Activated naive CD8-positive, alpha-beta T cell treated with anti-CD3 and anti-CD28 coated beads for 36 hours (primary cell): ENCODE measurements around the gene AFG1L. TPM values are rescaled to one million over a fixed set of nuclear protein-coding genes. Genes with fewer than 3 reads are reported as not detected.
"Not testable (repeated sequence)": the region's sequence is repeated elsewhere in the genome, so short reads cannot be mapped to it uniquely, and the experiment has no call there.

ENCODE experiments used
- DNase-seq: peaks from one replicate; pipeline ENCODE4 v3.0.0; 2021
- H3K27ac Mint-ChIP-seq: one replicate; pipeline ENCODE4 v1.8.0; 2022; ENCODE audit warnings: mild to moderate bottlenecking, moderate library complexity, mixed read lengths
- H3K27me3 Mint-ChIP-seq: one replicate; pipeline ENCODE4 v1.8.0; 2022; ENCODE audit warnings: mild to moderate bottlenecking, mixed read lengths
- H3K36me3 Mint-ChIP-seq: one replicate; pipeline ENCODE4 v1.8.0; 2021; ENCODE audit warnings: mild to moderate bottlenecking, mixed read lengths
- H3K4me1 Mint-ChIP-seq: one replicate; pipeline ENCODE4 v1.8.0; 2021; ENCODE audit warnings: mixed read lengths
- H3K4me3 Mint-ChIP-seq: one replicate; pipeline ENCODE4 v1.8.0; 2022; ENCODE audit warnings: mild to moderate bottlenecking, moderate library complexity, mixed read lengths
- H3K9me3 Mint-ChIP-seq: one replicate; pipeline ENCODE4 v1.8.0; 2022; ENCODE audit warnings: mixed read lengths
- total RNA-seq, 2 experiments: library from RNA; stranded (reverse); gene quantifications; one replicate each; pipeline ENCODE4 v1.2.3, GENCODE V29; 2021

Gene AFG1L
- total RNA-seq, 2 experiments from 2014 or later: 4.0 to 4.6 TPM

DNA sequence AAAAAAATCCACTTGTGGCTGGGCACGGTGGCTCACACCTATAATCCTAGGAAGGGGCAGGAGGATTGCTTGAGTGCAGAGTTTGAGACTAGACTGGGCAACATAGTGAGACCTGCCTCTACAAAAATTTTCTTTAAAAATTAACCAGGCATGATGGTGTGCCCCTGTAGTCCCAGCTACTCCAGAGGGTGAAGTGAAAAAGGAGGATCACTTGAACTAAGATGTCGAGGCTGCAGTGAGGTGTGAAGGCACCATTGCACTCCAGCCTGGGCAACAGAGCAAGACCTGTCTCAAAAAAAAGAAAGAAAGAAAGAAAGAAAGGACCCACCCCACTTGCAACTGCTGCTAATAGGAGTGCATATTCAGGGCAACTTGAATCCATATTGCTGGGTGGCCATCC, 20.3 kb upstream of the AFG1L start:
- no peak for DNase-seq
- Mint-ChIP-seq H3K36me3 (no peaks in the 10 kb centered on the region), H3K9me3 (no peaks in the 10 kb centered on the region), H3K27me3 (peaks cover 3% of the 10 kb centered on the region), H3K4me3 (no peak overlapping the region), H3K4me1 (no peaks in the 10 kb centered on the region), H3K27ac (no peak overlapping the region)

DNA sequence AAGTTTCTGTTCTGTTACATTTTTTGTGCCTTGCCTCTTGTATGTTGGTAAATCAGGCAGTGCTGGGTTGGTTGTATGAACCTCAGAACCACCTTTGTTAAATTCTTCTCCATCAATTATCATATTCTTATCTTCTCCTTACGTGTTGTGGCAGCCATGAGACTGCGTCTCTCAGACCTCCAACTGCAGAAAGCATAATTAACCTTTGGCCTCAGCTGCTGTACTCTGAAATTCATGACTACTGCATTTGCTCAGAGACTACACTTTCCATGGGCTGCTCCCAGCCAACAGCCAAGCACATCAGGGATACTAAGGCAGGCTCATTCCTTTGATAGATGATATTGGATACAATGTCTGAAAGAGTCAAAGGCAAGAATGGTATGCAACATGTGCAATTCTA, 18.9 kb upstream of the AFG1L start:
- H3K27ac Mint-ChIP-seq: no peak overlapping the region
- H3K4me3 Mint-ChIP-seq: no peak overlapping the region
- no peaks in the 10 kb centered on the region for H3K4me1 Mint-ChIP-seq
- H3K36me3 Mint-ChIP-seq: no peaks in the 10 kb centered on the region
- H3K27me3 Mint-ChIP-seq: peaks cover 3% of the 10 kb centered on the region
- H3K9me3 Mint-ChIP-seq: no peaks in the 10 kb centered on the region
- DNase-seq: no peak

- Mint-ChIP-seq H3K4me1 (no peaks in the 10 kb centered on the region), H3K27me3 (no peaks in the 10 kb centered on the region), H3K27ac (no peak overlapping the region), H3K36me3 (no peaks in the 10 kb centered on the region), H3K9me3 (no peaks in the 10 kb centered on the region), H3K4me3 (no peak overlapping the region)
- no peak for DNase-seq
Observed at GRCh38 chr6:108277295-108277694, 17.6 kb upstream of the AFG1L start.

DNA sequence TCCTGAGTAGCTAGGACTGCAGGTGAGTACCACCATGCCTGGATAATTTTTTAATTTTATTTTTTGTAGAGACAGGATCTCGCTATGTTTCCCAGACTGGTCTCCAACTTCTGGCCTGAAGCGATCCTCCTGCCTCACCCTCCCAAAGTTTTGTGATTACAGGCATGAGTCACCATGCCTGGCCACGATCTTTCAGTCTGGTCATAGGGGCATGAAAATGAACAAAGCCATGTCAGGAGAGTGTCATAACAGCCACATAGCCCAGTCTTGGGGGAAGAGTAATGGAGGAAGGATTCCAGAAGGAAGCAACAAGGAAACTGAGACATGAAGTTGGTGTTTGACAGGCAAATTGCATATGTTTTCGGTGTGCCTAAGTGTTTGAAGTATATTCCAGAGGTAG, 17.0 kb upstream of the AFG1L start:
- Mint-ChIP-seq H3K4me1 (no peaks in the 10 kb centered on the region), H3K27me3 (no peaks in the 10 kb centered on the region), H3K9me3 (no peaks in the 10 kb centered on the region), H3K36me3 (no peaks in the 10 kb centered on the region), H3K27ac (no peak overlapping the region), H3K4me3 (no peak overlapping the region)
- no peak for DNase-seq

GRCh38 chr6:108285381-108285780, 9.5 kb upstream of the AFG1L start:
- Mint-ChIP-seq H3K36me3 (no peaks in the 10 kb centered on the region), H3K4me1 (peaks cover 13% of the 10 kb centered on the region), H3K4me3 (no peak overlapping the region), H3K9me3 (no peaks in the 10 kb centered on the region), H3K27me3 (peaks cover 3% of the 10 kb centered on the region), H3K27ac (no peak overlapping the region)
- DNase-seq: no peak

DNA sequence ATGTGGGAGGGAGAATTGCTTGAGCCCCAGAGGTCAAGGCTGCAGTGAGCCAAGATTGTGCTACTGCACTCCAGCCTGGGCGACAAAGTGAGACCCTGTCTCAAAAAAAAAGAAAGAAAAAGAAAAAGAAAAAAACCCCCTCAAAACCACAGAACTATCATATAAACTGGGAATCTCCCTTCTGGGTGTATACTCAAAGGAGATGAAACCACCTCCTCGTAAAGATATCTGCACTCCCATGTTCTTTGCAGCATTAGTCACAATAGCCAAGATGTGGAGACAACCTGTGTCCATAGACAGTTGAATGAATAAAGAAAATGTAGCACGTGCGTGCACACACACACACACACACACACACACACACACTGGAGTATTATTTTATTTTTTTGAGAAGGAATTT, 8.5 kb upstream of the AFG1L start:
- peaks cover 13% of the 10 kb centered on the region for H3K4me1 Mint-ChIP-seq
- no peaks in the 10 kb centered on the region for H3K36me3 Mint-ChIP-seq
- no peak overlapping the region for H3K4me3 Mint-ChIP-seq
- no peak overlapping the region for H3K27ac Mint-ChIP-seq
- no peak for DNase-seq
- peaks cover 3% of the 10 kb centered on the region for H3K27me3 Mint-ChIP-seq
- H3K9me3 Mint-ChIP-seq: no peaks in the 10 kb centered on the region

- H3K27ac Mint-ChIP-seq: no peak overlapping the region
- no peak overlapping the region for H3K4me3 Mint-ChIP-seq
- DNase-seq: no peak
- peaks cover 13% of the 10 kb centered on the region for H3K4me1 Mint-ChIP-seq
- no peaks in the 10 kb centered on the region for H3K36me3 Mint-ChIP-seq
- peaks cover 3% of the 10 kb centered on the region for H3K27me3 Mint-ChIP-seq
- H3K9me3 Mint-ChIP-seq: no peaks in the 10 kb centered on the region
Observed at GRCh38 chr6:108287373-108287772, 7.5 kb upstream of the AFG1L start.

GRCh38 chr6:108288742-108289141, 6.1 kb upstream of the AFG1L start:
- Mint-ChIP-seq H3K4me1 (peaks cover 13% of the 10 kb centered on the region), H3K4me3 (no peak overlapping the region), H3K27me3 (peaks cover 3% of the 10 kb centered on the region), H3K27ac (no peak overlapping the region), H3K9me3 (no peaks in the 10 kb centered on the region), H3K36me3 (no peaks in the 10 kb centered on the region)
- DNase-seq: no peak

- H3K27ac Mint-ChIP-seq: no peak overlapping the region
- no peak overlapping the region for H3K4me3 Mint-ChIP-seq
- H3K9me3 Mint-ChIP-seq: no peaks in the 10 kb centered on the region
- DNase-seq: no peak
- peaks cover 22% of the 10 kb centered on the region for H3K4me1 Mint-ChIP-seq
- peaks cover 2% of the 10 kb centered on the region for H3K36me3 Mint-ChIP-seq
- H3K27me3 Mint-ChIP-seq: peaks cover 3% of the 10 kb centered on the region
Observed at GRCh38 chr6:108291091-108291490, 3.8 kb upstream of the AFG1L start.

GRCh38 chr6:108292561-108292960, 2.3 kb upstream of the AFG1L start:
- not testable (repeated sequence) for DNase-seq, H3K9me3 Mint-ChIP-seq, H3K27ac Mint-ChIP-seq, H3K4me3 Mint-ChIP-seq, H3K36me3 Mint-ChIP-seq, H3K27me3 Mint-ChIP-seq
- peaks cover 13% of the 10 kb centered on the region for H3K4me1 Mint-ChIP-seq

GRCh38 chr6:108293527-108294296, 1.1 kb upstream of the AFG1L start:
- peaks cover 2% of the 10 kb centered on the region for H3K36me3 Mint-ChIP-seq
- H3K4me3 Mint-ChIP-seq: peak overlapping the region; percentile 92
- peaks cover 10% of the 10 kb centered on the region for H3K4me1 Mint-ChIP-seq
- peak overlapping the region; percentile 99 for H3K27ac Mint-ChIP-seq
- H3K9me3 Mint-ChIP-seq: no peaks in the 10 kb centered on the region
- H3K27me3 Mint-ChIP-seq: no peaks in the 10 kb centered on the region
- DNase-seq: no peak

GRCh38 chr6:108294297-108294726, 542 bp upstream of the AFG1L start:
- H3K36me3 Mint-ChIP-seq: peaks cover 2% of the 10 kb centered on the region
- peak overlapping the region; percentile 92 for H3K4me3 Mint-ChIP-seq
- H3K27me3 Mint-ChIP-seq: no peaks in the 10 kb centered on the region
- peaks cover 11% of the 10 kb centered on the region for H3K4me1 Mint-ChIP-seq
- no peaks in the 10 kb centered on the region for H3K9me3 Mint-ChIP-seq
- DNase-seq: no peak
- peak overlapping the region; percentile 99 for H3K27ac Mint-ChIP-seq

DNA sequence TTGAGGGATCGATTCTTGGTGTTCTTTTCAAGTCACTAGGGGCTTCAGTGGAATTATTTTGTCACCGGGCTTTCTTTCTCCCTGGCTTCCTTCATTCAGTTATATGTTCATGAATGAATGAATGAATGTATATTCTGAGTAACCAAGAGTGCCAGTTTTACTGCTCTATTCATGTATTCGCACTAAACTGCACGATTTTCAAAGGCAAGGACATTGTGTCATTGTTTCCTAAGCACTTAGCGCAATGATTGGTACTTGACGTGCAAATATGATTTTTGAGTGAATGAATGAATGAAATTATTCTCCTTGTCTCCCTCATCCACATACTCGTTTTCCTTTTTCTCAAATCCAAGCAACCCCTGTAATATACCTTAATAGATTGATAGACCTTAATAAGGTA, 822 bp downstream of the AFG1L start:
- Mint-ChIP-seq H3K27me3 (no peaks in the 10 kb centered on the region), H3K9me3 (no peaks in the 10 kb centered on the region), H3K27ac (peak overlapping the region; percentile 99), H3K4me1 (peaks cover 15% of the 10 kb centered on the region), H3K36me3 (peaks cover 2% of the 10 kb centered on the region), H3K4me3 (peak overlapping the region; percentile 92)
- no peak for DNase-seq

GRCh38 chr6:108302386-108302785, 7.5 kb downstream of the AFG1L start:
- Mint-ChIP-seq H3K27ac (no peak overlapping the region), H3K27me3 (no peaks in the 10 kb centered on the region), H3K36me3 (peaks cover 4% of the 10 kb centered on the region), H3K4me1 (peaks cover 5% of the 10 kb centered on the region), H3K9me3 (no peaks in the 10 kb centered on the region), H3K4me3 (no peak overlapping the region)
- no peak for DNase-seq

- H3K4me1 Mint-ChIP-seq: peaks cover under 1% of the 10 kb centered on the region
Observed at GRCh38 chr6:108304646-108305045, 9.8 kb downstream of the AFG1L start.

GRCh38 chr6:108308641-108309040, 13.8 kb downstream of the AFG1L start:
- H3K27me3 Mint-ChIP-seq, H3K27ac Mint-ChIP-seq, H3K9me3 Mint-ChIP-seq, H3K4me1 Mint-ChIP-seq, H3K36me3 Mint-ChIP-seq, DNase-seq, H3K4me3 Mint-ChIP-seq: not testable (repeated sequence)

More at GRCh38 chr6:108304646-108305045, 9.8 kb downstream of the AFG1L start:
- Mint-ChIP-seq H3K36me3 (peaks cover 4% of the 10 kb centered on the region), H3K27me3 (no peaks in the 10 kb centered on the region), H3K27ac (no peak overlapping the region), H3K4me3 (no peak overlapping the region), H3K9me3 (no peaks in the 10 kb centered on the region)
- DNase-seq: no peak
